ENCODE results near the gene GNGT2. TPM values are rescaled to one million over a fixed set of nuclear protein-coding genes. Genes with fewer than 3 reads are reported as not detected.

GNGT2 gene
- total RNA-seq = 10 to 100 TPM in 1 of 8 experiments, 1 to 10 TPM in 2, under 1 TPM in 2, not detected in 3; 0.42 to 12.2 (median 1.1) TPM

DNA sequence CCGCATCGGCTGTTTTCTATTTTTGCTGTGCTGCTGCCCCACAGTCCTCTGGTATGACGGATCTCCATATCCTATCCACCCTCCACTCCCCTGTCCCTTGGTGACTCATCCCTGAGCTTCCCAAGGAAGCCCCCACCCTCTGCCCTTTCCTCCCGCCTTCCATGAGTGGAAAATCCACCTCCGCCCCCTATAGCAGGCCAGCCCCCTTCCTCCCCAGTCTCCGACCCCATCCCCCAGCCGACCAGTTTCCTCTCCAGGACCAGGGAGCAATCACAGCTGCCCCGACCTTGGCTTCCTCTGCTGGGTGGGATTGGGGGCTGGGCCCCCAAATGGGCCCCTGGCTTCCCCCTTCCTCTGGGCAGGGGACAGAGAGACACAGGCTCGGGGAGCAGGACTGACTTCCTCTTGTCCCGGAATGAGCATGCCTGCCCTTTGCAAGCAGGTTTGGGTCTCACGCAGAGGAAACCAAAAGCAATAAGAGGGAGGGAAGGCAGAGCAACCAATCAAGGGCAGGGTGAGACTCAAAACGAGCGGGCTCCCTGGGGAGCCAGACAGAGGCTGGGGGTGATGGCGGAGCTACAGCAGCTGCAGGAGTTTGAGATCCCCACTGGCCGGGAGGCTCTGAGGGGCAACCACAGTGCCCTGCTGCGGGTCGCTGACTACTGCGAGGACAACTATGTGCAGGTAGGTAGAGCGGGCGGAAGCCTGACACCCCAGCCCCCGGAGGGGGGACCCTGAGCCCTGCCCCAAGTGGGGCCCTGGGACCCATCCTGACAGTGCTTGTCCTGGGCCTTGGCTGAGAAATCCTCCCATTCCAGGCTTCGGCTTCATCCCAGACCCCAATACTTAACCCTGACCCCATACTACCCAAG lies at the start of gene GNGT2, which contains the start of gene ABI3:
Gene GNGT2 (minus strand): TSS at position 417 of the 872 bp plus-strand sequence. CDS start 3,152 bp downstream, outside the sequence.
Gene ABI3 (plus strand): TSS at position 550 of the 872 bp plus-strand sequence. CDS start 18 bp downstream, at position 568.
- Histone ChIP-seq H3K4me1 (replicated peaks in 1 of 2) (no peaks in the 10 kb centered on the region), H3K27ac (no peak within 1 kb of the TSS), H3K4me3 (no peak within 1 kb of the TSS)
- WGBS, 10 experiments = 0 to 80% (median 29%) methylated on average over 1 to 9 of the region's 22 CpGs; no CpG with 5 or more reads in 3 of the 10 experiments
- peak in 3 of 8 experiments; percentile 23 to 81 (median 75) for ATAC-seq (replicated peaks in 6 of 8)
- in situ Hi-C loops (cut with MboI; ENCODE audit: low pct_unique_long_range_greater_than_20kb in 2 of 9, low sequenced_read_pairs in 9 of 9, unreplicated experiment in 9 of 9) = no loop called here

DNA sequence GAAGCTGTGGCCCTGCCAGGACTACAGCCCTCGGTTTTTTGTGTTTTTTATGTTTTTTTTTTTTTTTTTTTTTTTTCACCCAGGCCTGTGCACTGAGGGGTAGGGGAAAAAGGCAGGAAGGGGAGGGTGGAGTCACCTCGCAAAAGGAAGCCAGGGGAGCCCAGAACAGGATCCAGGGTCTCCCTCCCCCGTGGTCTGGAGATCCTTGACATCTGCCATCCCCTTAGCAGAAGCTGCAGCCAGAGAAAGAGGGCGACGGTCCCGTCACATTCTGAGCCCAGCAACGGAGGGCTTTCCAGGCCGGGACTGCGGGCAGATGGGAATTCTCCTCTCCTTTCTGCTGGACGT lies 49.3 kb upstream of the GNGT2 start:
- ATAC-seq (replicated peaks in 6 of 8) = peak in 1 of 8 experiments; percentile 3
- in situ Hi-C loops (cut with MboI; ENCODE audit: low pct_unique_long_range_greater_than_20kb in 2 of 9, low sequenced_read_pairs in 9 of 9, unreplicated experiment in 9 of 9) = no loop called here
- no peak overlapping the region for H3K27ac ChIP-seq
- H3K4me1 ChIP-seq (replicated peaks in 1 of 2) = peaks cover 0 to 3% of the 10 kb centered on the region in 2 donors
- WGBS, 10 experiments = 16 to 50% (median 20%) methylated on average over 2 to 3 of the region's 10 CpGs; no CpG with 5 or more reads in 5 of the 10 experiments
- peak overlapping the region in 3 of 5 donors; percentile 35 to 44 (median 42) for H3K4me3 ChIP-seq

DNA sequence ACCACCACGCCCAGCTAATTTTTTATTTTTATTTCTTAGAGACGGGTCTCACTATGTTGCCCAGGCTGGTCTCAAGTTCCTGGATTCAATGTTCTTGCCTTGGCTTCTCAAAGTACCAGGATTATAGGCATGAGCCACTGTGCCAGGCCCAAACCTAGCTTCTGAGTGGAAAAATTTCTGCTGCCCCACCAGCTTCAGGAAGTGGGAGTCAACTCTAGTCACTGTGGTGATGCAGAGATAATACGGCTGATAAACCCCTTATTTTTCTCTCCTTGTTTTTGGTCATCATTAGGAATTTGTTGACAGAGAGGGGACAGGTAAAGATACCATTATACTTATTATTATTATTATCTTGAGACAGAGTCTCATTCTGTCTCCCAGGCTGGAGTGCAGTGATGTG lies 48.0 kb upstream of the GNGT2 start:
- ATAC-seq (replicated peaks in 6 of 8) = no peak
- 48 to 100% (median 87%) methylated on average over 1 to 2 of the region's 3 CpGs; no CpG with 5 or more reads in 2 of the 10 experiments for WGBS, 10 experiments
- no peak overlapping the region for H3K27ac ChIP-seq
- no peak overlapping the region for H3K4me3 ChIP-seq
- in situ Hi-C loops (cut with MboI; ENCODE audit: low pct_unique_long_range_greater_than_20kb in 2 of 9, low sequenced_read_pairs in 9 of 9, unreplicated experiment in 9 of 9) = no loop called here
- H3K4me1 ChIP-seq (replicated peaks in 1 of 2) = peaks cover 0 to 3% of the 10 kb centered on the region in 2 donors

DNA sequence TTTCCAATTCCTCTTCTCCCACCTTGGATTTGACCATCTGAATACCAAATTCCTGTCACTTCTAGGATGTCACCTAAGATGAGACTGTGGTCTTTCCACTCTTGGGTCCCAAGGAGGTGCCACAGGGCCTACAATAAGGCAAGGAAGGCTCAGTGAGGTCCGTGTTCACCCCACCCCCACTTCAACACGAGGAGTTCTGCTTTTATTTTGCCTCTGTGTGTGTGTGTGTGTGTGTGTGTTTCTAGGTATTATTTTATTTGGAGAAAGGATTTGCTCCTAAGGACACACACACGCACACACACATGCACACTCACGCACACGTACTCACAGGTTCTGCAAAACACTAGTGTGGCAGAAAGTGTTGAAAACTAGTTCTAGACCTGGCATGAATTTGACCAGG lies 44.8 kb upstream of the GNGT2 start:
- peaks cover 0 to 3% of the 10 kb centered on the region in 2 donors for H3K4me1 ChIP-seq (replicated peaks in 1 of 2)
- H3K27ac ChIP-seq = no peak overlapping the region
- in situ Hi-C loops (cut with MboI; ENCODE audit: low pct_unique_long_range_greater_than_20kb in 2 of 9, low sequenced_read_pairs in 9 of 9, unreplicated experiment in 9 of 9) = no loop called here
- no peak for ATAC-seq (replicated peaks in 6 of 8)
- no peak overlapping the region for H3K4me3 ChIP-seq
- WGBS, 10 experiments = 50 to 83% (median 76%) methylated on average over 2 to 4 of the region's 5 CpGs; no CpG with 5 or more reads in 6 of the 10 experiments

DNA sequence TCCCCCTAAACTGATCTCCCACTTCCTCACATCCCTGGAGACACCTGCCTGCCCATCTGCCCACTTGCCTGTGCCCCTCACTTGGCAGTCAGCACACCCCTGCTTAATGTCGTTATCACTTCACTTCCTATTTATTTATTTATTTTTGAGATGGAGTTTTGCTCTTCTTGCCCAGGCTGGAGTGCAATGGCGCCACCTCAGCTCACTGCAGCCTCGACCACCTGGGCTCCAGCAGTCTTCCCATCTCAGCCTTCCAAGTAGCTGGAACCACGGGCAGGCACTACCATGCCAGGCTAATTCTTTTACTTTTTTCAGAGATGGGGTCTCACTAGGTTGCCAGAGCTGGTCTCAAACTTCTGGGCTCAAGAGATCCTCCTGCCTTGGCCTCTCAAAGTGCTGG lies 43.7 kb upstream of the GNGT2 start:
- no peak for ATAC-seq (replicated peaks in 6 of 8)
- WGBS, 10 experiments = 0 to 60% (median 50%) methylated on average over 1 to 4 of the region's 4 CpGs; no CpG with 5 or more reads in 3 of the 10 experiments
- in situ Hi-C loops (cut with MboI; ENCODE audit: low pct_unique_long_range_greater_than_20kb in 2 of 9, low sequenced_read_pairs in 9 of 9, unreplicated experiment in 9 of 9) = no loop called here
- H3K4me3 ChIP-seq = no peak overlapping the region
- H3K4me1 ChIP-seq (replicated peaks in 1 of 2) = no peaks in the 10 kb centered on the region
- no peak overlapping the region for H3K27ac ChIP-seq

DNA sequence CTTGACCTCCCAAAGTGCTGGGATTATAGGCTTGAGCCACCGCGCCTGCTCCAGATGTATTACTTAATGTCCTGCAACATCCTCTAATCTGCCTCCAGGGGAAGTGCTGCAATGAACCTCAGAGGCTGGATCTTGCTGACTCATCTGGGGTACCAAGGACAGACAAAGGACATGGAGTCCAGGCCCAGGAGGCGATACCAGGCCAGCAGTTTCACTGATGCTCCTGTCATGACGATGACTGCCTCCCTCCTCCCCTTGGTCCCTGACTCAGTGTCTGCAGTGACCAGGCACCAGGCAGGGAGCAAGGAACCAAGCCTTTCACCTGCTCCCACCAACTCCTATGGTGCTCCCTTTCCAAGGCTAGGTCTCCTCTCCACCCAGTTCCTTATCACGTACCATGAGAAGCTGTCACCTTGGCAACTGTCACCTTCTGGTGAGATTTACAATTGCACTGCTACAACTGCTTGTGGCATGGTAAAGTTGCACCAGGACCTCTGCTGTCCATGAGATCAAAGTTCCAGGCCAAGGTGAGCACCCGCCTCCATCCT lies 41.8 kb upstream of the GNGT2 start:
- Histone ChIP-seq H3K27ac (no peak overlapping the region), H3K4me3 (no peak overlapping the region), H3K4me1 (replicated peaks in 1 of 2) (no peaks in the 10 kb centered on the region)
- in situ Hi-C loops (cut with MboI; ENCODE audit: low pct_unique_long_range_greater_than_20kb in 2 of 9, low sequenced_read_pairs in 9 of 9, unreplicated experiment in 9 of 9) = no loop called here
- 40 to 100% (median 79%) methylated on average over 1 to 2 of the region's 6 CpGs; no CpG with 5 or more reads in 5 of the 10 experiments for WGBS, 10 experiments
- ATAC-seq (replicated peaks in 6 of 8) = peak in 1 of 8 experiments; percentile 29

DNA sequence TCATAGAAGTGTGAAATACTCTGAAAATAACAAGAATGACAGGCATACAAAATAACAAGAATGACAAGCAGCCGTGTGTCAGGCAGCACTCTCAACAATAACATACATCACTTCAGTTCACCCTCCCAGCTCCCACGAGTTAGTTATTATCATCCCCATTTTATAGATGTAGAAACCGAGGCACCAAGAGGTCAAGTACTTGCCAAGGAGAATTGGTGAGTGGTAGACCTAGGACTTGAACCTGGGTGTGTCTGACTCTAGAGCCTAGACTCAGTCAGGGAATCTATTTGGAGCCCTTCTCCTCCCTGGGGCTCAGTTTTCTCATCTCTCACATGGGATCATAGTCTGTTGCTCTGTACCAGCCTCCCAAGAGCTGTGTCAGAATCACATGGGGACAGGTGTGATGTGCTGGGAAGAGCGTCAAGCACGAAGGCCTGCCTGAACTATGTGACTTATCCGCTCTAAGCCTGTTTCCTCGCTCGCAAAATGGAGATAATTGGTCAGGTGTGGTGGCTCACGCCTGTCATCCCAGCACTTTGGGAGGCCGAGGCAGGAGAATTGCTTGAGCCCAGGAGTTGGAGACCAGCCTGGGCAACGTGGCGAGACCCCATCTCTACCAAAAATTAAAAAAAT lies 39.6 kb upstream of the GNGT2 start:
- in situ Hi-C loops (cut with MboI; ENCODE audit: low pct_unique_long_range_greater_than_20kb in 2 of 9, low sequenced_read_pairs in 9 of 9, unreplicated experiment in 9 of 9) = no loop called here
- Histone ChIP-seq H3K27ac (no peak overlapping the region), H3K4me1 (replicated peaks in 1 of 2) (no peaks in the 10 kb centered on the region), H3K4me3 (no peak overlapping the region)
- no peak for ATAC-seq (replicated peaks in 6 of 8)
- 0 to 100% (median 84%) methylated on average over 1 to 7 of the region's 12 CpGs; no CpG with 5 or more reads in 4 of the 10 experiments for WGBS, 10 experiments

DNA sequence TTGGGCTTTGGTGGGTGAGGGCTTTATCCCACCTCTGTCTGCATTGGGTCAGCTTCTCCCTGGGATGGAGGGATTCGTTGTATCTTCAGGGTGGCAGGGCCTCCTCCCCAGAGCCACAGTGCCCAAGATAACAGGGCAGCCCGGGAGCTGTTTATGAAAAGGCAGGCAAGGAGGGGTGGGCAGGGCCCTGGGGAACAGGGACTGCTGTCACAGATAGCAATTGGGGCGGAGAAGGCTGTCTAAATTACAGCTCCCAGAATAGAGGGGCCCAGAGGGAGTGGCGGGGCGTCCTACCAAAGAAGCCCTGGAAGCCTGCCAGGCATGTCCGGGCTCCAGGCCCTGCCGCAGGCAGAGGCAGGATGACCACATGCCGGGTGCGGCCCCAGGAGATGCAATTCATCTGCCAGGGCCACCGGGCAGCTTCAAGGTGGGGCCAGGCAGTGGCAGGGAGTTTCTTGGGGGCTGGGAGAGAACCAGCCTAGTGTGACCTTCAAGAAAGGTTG lies 39.0 kb upstream of the GNGT2 start:
- Histone ChIP-seq H3K4me3 (no peak overlapping the region), H3K4me1 (replicated peaks in 1 of 2) (no peaks in the 10 kb centered on the region), H3K27ac (no peak overlapping the region)
- peak; percentile 25 to 80 (median 62) for ATAC-seq (replicated peaks in 6 of 8)
- 0 to 20% (median 13%) methylated on average over 1 to 4 of the region's 10 CpGs; no CpG with 5 or more reads in 7 of the 10 experiments for WGBS, 10 experiments
- in situ Hi-C loops (cut with MboI; ENCODE audit: low pct_unique_long_range_greater_than_20kb in 2 of 9, low sequenced_read_pairs in 9 of 9, unreplicated experiment in 9 of 9) = no loop called here

DNA sequence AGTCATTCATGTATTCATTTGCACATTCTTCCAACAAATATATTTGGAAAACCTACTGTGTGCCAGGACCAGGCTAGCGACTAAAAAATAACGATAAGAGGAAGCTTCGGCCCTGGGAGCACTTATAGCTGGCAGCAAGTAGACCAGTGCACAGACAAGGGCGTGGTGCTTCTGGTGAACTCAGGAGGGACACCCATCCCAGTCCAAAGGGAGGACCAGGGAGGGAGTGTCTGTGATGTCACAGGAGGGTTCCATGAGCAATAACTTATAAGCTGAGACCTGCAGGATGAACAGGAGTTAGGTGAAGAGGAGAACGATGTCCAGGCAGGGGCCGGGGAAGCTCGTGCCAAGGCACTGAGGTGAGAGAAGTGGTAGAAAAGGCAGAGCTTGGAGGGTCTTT lies 37.6 kb upstream of the GNGT2 start:
- 60 to 100% (median 88%) methylated on average over 1 to 6 of the region's 7 CpGs; no CpG with 5 or more reads in 2 of the 10 experiments for WGBS, 10 experiments
- in situ Hi-C loops (cut with MboI; ENCODE audit: low pct_unique_long_range_greater_than_20kb in 2 of 9, low sequenced_read_pairs in 9 of 9, unreplicated experiment in 9 of 9) = no loop called here
- Histone ChIP-seq H3K27ac (no peak overlapping the region), H3K4me3 (no peak overlapping the region), H3K4me1 (replicated peaks in 1 of 2) (no peaks in the 10 kb centered on the region)
- ATAC-seq (replicated peaks in 6 of 8) = no peak

DNA sequence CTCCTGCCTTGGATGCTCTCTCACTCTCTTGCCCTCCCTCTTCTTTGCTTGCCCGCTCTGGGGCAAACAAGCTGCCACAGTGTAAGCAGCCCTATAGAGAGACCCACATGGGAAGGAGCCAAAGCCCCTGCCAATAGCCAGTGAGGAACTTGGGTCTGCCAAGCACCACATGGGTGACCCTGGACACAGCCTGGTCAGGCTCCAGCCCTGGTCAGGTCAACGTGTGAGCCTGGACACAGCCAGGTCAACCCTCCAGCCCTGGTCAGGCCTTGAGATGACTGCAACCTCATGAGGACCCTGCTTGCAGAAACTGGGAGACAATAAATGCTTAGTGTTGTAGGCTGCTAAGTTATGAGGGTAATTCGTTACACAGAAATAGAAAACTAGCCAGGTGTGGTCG lies 34.5 kb upstream of the GNGT2 start:
- Histone ChIP-seq H3K4me3 (no peak overlapping the region), H3K4me1 (replicated peaks in 1 of 2) (no peaks in the 10 kb centered on the region), H3K27ac (no peak overlapping the region)
- WGBS, 10 experiments = 73 to 100% (median 96%) methylated on average over 1 to 4 of the region's 4 CpGs; no CpG with 5 or more reads in 2 of the 10 experiments
- no peak for ATAC-seq (replicated peaks in 6 of 8)
- in situ Hi-C loops (cut with MboI; ENCODE audit: low pct_unique_long_range_greater_than_20kb in 2 of 9, low sequenced_read_pairs in 9 of 9, unreplicated experiment in 9 of 9) = no loop called here

DNA sequence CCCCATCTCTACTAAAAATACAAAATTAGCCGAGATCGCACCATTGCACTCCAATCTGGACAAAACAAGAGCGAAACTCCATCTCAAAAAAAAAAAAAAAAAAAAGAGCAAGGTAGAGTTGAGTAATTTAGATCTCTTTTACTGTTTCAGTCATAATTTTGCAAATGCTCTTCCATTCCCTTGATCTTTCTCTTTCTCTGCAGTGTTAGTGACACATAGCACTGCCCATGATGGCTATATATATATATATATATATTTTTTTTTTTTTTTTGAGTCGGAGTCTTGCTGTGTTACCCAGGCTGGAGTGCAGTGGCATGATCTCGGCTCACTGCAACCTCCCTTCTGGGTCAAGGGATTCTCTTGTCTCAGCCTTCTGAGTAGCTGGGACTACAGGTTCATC lies 32.4 kb upstream of the GNGT2 start:
- Histone ChIP-seq H3K4me3 (no peak overlapping the region), H3K4me1 (replicated peaks in 1 of 2) (no peaks in the 10 kb centered on the region), H3K27ac (no peak overlapping the region)
- no peak for ATAC-seq (replicated peaks in 6 of 8)
- in situ Hi-C loops (cut with MboI; ENCODE audit: low pct_unique_long_range_greater_than_20kb in 2 of 9, low sequenced_read_pairs in 9 of 9, unreplicated experiment in 9 of 9) = no loop called here
- WGBS, 10 experiments = 83 to 100% (median 93%) methylated on average over 1 to 5 of the region's 5 CpGs; no CpG with 5 or more reads in 3 of the 10 experiments

DNA sequence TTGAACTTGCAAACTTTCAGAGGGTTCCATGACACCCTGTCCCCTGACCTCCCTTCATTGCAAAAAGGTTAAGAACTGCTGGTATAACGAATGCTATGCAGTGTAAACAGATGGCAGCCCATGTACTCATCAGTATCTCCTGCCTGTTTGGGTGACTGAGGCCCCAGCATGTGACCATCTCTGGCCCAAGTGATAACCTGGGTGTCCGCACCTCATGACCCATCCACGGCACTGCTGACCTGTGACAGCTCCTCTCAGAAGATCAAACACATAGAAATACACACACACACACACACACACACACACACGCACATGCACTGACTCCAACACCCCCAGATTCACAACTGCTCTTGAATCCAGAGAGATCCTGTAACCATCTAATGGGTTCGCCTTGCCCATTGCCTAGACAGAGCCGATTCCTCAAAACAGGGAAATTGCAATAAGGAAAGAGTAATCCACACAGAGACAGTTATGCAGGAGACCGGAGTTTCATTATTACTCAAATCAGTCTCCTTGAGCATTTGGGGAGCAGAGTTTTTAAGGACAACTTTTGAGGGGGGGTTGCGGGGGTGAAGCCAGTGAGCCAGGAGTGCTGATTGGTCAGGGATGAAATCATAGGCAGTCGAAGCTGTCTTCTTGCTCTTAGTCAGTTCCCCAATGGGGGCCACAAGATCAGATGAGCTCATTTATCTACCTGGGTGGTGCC lies 31.5 kb upstream of the GNGT2 start:
- in situ Hi-C loops (cut with MboI; ENCODE audit: low pct_unique_long_range_greater_than_20kb in 2 of 9, low sequenced_read_pairs in 9 of 9, unreplicated experiment in 9 of 9) = no loop called here
- no peak overlapping the region for H3K4me3 ChIP-seq
- peak in 2 of 8 experiments; percentile 13 to 52 for ATAC-seq (replicated peaks in 6 of 8)
- H3K27ac ChIP-seq = no peak overlapping the region
- 30 to 83% (median 69%) methylated on average over 1 to 6 of the region's 9 CpGs; no CpG with 5 or more reads in 3 of the 10 experiments for WGBS, 10 experiments
- H3K4me1 ChIP-seq (replicated peaks in 1 of 2) = no peaks in the 10 kb centered on the region

Data from motor neuron (in vitro differentiated cells).